HL-60 (cell line): ENCODE data around the gene TAGLN.

Experiments
- DNase-seq, 2 experiments: peaks; one replicate each; pipeline ENCODE4 v3.0.0-alpha.2; 2010 to 2020; ENCODE audit warnings: low read depth in 1 of 2, low spot score in 1 of 2
- H3K27ac ChIP-seq: fragments of 250-450 bp; sonication (Bioruptor Pico); replicated peaks from 2 replicates; pipeline ENCODE4 v1.5.1; 2020; ENCODE audit warnings: mild to moderate bottlenecking, moderate library complexity
- H3K27me3 ChIP-seq: fragments of 250-450 bp; sonication (Bioruptor Pico); 2 replicates; pipeline ENCODE4 v1.5.1; 2021; ENCODE audit warnings: mild to moderate bottlenecking, moderate library complexity; ENCODE audit not compliant: insufficient read depth, poor library complexity, severe bottlenecking
- H3K4me3 ChIP-seq: replicated peaks from 2 replicates; pipeline ENCODE4 v1.5.1; 2011; ENCODE audit warnings: mild to moderate bottlenecking, control low read depth, low read length; ENCODE audit not compliant: insufficient read depth
- CTCF ChIP-seq: IDR thresholded peaks from one replicate; pipeline ENCODE4 v1.5.1; 2011; ENCODE audit warnings: low read length, control low read depth, inconsistent platforms; ENCODE audit not compliant: insufficient read depth
- GABPA ChIP-seq: IDR thresholded peaks from 2 replicates; pipeline ENCODE4 v1.6.1; 2012; ENCODE audit warnings: low read depth
- POLR2AphosphoS5 ChIP-seq: IDR thresholded peaks from 2 replicates; pipeline ENCODE4 v1.6.1; 2012; ENCODE audit warnings: low read depth
- REST ChIP-seq: IDR thresholded peaks from 2 replicates; pipeline ENCODE4 v1.6.1; 2012; ENCODE audit warnings: low read depth; ENCODE audit not compliant: insufficient replicate concordance
- SPI1 ChIP-seq: IDR thresholded peaks from 2 replicates; pipeline ENCODE4 v1.6.1; 2012; ENCODE audit warnings: low read depth, mild to moderate bottlenecking, borderline replicate concordance

TAGLN gene

GRCh38 chr11:117239295-117239694, 40.1 kb downstream of the TAGLN start:
- Histone ChIP-seq H3K4me3 (no peak overlapping the region), H3K27me3 (no peaks in the 10 kb centered on the region), H3K27ac (no peak overlapping the region)
- TF ChIP-seq CTCF (no peak), SPI1 (no peak), GABPA (no peak), REST (no peak), POLR2AphosphoS5 (no peak)
- DNase-seq = no peak

- TF ChIP-seq REST = no peak
- TF ChIP-seq GABPA = no peak
- TF ChIP-seq SPI1 = no peak
- no peak for TF ChIP-seq CTCF
- TF ChIP-seq POLR2AphosphoS5 = no peak
- no peak overlapping the region for H3K27ac ChIP-seq
- no peak for DNase-seq
- H3K4me3 ChIP-seq = no peak overlapping the region
- H3K27me3 ChIP-seq = no peaks in the 10 kb centered on the region
Measured at GRCh38 chr11:117248341-117248740, 49.2 kb downstream of the TAGLN start.

- no peak for TF ChIP-seq POLR2AphosphoS5
Measured at GRCh38 chr11:117249571-117249970, 50.4 kb downstream of the TAGLN start.

GRCh38 chr11:117251506-117251905, 52.3 kb downstream of the TAGLN start:
- H3K27ac ChIP-seq = no peak overlapping the region
- no peaks in the 10 kb centered on the region for H3K27me3 ChIP-seq
- no peak for TF ChIP-seq SPI1
- no peak for TF ChIP-seq CTCF
- TF ChIP-seq REST = no peak
- no peak for TF ChIP-seq GABPA
- TF ChIP-seq POLR2AphosphoS5 = no peak
- no peak for DNase-seq
- H3K4me3 ChIP-seq = no peak overlapping the region

More at GRCh38 chr11:117249571-117249970, 50.4 kb downstream of the TAGLN start:
- Histone ChIP-seq H3K4me3 (no peak overlapping the region), H3K27ac (no peak overlapping the region), H3K27me3 (no peaks in the 10 kb centered on the region)
- DNase-seq = no peak
